Right kidney (tissue), 1 donor: ENCODE results near the gene UNG.
"Not testable (repeated sequence)": the region's sequence is repeated elsewhere in the genome, so short reads cannot be mapped to it uniquely, and the experiment has no call there.

Experiments used
- DNase-seq: peaks from one replicate; pipeline ENCODE4 v3.0.0-alpha.2; 2016

UNG gene

DNA sequence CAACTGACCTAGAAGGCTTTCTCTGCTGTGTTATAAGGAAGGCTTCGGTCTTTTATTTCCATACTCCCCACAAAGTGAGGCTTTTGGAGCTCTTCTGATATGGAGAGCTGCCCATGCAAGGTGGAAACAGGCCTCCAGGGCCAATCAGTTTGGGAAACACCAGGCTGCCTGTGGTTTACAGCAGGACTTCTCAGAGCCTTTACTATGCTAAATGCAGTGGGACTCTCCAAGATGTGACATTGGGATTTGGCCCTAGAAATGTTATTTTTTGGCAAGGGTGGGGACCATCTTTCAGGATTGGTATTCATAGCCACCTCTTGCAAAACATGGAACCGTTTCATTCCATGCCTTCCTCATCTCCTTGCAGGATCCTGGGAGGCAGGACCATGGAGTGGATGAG is 22.7 kb downstream of the UNG start:
- DNase-seq: no peak

DNA sequence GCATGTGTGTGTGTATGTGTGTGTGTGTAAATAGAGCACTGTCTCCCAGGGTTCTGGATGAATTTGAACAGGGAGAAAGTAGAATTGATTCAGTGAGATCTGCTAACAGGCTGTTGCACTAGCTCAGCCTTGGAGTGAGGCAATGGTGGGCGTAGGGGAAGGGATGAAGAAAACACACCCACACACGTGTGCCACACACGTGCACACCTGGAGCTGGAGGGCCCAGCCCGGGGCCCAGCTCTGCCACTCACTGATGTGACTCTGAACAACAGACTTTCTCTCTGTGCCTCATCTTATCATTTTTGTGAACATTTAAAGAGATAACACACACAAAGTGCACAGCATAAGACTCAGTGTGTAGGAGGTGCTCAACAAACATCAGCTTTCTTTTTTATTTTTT is 23.2 kb downstream of the UNG start:
- DNase-seq: no peak

DNA sequence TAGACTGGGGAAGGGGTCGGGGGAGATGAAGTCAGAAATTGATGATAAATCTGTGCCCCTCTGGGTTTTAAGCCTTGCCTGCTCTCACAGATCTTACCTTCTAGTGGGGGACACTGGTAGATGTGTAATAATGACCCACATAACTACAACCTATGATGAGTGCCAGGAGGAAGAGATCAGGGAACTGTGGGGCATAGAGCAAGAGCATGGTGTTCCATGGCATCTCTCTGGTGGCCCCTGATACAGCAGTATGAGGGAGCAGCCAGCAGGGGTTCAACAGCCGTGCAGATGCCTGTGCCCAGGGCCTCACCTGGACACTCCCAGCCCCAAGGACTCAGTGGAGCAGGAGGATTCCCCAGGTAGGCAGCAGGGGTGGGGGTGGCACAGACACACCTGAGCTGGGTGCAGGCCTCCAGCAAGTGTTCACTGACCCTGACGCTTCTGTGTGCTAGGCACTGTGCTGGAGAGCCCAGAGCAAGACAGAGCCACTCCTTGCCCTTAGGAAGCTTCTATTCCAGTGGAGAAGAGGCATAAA is 24.0 kb downstream of the UNG start:
- no peak for DNase-seq

DNA sequence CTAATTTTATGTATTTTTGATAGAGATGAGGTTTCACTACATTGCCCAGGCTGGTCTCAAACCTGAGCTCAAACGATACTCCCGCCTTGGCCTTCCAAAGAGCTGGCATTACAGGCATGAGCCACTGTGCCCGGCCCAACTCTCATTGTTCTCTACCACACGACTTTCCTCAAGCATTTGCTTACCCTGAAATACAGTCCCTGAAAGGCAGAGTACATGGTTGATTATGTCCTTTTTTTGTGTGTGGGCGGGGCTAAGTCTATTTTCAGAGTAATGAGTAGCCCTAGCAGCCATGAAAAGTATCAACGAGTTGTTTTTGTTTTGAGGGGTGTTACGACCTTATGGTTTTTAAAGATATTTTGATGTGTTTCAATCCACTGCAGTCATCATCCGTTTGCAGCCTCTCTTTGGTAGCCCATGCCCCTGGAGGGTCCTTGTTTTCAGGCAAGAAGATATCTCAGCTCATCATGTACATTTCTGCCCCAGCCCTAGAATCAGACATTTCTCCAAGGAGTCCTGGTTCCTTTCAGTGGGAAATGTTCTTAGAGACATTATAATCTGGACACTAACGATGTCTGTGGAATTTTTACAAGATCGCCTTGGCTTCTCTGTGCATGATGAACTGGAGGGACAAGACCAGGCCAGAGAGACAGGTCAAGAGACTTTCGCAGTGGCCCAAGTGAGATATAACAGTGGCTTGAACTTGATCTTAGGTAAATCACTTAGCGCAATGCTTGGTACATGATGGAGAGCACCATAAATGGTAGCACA is 27.7 kb downstream of the UNG start:
- no peak for DNase-seq

DNA sequence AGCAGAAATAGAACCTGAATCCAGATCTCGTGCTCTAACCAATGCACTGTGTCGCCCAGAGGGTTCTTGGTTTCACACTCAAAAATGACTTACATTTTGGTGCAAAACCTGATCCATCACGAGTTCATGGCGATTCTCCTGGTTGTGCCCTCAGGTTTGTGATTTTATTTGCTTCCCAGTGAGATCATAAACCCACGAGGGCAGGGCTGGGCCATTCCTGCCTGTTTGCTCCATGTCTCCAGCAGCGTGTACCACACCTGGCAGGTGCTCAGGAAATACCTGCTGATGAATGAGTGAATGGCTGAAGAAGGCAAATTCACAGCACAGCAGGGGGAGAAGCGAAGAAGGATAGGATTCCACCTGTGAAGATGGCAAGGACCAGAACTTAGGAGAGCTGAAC is 28.4 kb downstream of the UNG start:
- DNase-seq: no peak

DNA sequence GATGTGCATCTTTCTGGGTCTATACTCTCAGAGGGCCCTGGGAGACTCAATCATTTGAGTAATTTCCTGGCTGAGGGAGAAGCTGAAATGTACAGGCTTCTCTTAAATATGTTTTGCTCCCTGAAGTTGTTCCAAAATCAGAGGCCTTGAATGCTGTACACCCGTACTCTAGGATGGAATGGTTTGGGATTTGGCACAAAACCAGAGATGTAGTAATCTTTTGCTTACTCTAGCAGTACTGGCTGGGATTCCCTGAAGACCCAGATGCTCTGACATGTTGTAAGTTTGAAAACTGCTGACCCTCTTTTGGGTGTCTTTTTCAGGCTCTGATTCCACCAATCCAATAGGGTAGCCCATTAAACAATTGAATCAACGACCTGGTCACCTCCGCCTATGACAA is 29.4 kb downstream of the UNG start:
- DNase-seq: no peak

DNA sequence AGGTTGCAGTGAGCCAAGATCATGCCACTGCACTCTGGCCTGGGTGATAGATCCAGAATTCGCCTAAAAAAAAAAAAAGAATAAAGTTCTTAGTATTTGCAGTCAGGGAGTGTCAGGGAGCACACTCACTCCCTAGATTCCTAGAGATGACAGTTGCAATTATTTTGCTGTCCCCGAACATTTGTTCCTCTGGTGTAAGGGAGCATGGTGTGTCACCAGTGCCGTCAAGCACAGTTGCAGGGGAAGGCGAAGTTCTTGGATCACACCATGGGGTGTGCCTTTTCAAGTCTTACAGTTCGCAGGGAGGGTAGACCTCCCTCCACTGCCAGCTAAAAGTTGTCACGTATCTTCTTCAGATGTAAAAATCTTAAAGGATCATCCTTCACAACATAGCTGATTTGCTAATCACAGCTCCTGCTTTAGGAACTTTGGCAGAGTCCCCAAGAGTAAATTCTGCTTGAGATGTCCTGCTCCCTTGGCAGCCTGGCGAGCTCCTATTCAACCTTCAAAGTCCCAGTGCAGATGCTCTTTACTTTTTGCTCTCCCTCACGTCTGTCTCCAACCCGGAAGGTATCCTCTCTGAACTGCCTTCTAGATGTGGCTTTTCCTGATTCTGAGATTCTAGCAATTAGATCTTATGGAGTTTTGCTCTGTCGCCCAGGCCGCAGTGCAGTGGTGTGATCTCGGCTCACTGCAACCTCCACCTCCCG is 30.3 kb downstream of the UNG start:
- DNase-seq: no peak

DNA sequence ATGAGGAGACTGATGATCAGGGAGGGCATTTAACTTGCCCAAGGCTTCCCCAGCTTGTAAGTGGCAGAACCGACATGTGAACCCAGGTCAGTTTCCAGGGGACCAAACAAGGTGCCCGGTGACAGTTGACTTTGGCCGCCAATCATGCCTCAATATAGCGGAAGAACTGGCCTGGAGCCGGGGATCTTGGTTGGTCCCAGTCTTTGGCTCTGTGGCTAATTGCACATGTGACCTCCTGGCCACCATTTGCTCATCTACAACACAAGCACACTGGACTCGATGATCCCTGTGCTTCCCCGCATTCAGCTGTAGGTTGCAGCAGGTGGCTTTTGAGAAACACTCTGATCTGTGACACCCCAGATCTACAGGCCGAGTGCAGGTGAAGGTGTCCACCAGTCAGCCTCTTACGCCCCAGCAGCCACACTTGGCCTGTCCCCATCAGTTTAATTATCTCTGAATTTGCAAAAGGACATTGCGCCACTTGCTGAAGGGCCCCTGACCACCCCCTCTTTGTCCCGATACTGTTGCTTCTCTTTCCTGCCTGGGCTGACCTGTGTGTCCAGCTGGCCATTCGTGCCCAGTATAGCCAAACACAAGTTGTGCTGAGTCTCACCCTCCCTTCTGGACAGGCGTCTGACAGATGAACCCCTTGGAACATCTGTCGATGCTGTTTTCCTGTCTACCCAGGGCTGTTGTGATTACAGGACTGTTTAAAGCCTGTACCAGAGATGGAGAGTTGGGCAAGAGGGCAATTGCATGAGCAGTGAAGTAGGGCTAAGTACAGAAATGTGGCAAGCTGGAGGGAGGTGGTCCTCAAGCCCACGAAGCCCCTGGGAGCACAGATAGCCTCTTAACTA is 33.1 kb downstream of the UNG start:
- no peak for DNase-seq

DNA sequence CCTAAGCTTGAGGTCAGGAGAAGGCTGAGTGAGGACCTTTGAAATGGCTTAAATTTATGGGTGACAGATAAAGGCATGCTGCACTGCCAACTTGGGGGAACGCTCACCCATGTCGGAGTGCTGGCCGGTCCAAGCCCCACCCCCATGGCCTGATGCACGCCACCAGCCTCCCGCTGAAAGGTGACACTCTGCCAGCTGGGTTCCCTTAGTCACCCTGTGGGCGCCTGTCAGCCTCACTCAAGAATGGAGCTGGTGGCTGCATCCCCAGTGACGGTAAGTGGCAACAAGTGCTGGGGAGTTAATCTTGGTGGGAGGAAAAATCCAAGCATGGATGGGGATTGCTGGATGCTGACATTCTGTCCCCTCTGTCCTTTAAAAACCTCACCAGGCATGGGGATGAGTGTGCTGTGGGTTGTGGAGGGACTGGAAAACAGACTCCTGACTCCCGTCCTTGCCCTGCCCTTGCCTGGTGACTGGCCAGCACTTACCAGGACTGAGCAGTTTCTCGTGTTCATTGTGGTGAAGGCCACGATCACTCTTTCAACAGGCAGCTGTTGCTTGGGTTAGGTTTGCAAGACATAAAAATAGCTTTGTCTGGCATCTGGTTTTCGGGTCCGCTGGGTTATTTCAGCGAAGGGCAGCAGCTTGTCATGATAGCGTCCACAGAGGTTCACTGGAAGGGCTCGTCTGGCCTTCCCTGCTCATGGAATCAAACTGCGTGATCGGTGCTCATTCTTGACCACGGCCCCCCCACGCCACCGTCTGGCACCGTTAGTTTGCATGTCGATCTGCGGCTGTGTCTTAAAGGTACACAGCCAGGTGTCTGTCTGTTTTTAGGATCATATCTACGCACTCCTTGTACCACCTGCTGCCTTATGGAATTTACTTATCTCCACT is 34.0 kb downstream of the UNG start:
- peak; percentile 48 for DNase-seq

DNA sequence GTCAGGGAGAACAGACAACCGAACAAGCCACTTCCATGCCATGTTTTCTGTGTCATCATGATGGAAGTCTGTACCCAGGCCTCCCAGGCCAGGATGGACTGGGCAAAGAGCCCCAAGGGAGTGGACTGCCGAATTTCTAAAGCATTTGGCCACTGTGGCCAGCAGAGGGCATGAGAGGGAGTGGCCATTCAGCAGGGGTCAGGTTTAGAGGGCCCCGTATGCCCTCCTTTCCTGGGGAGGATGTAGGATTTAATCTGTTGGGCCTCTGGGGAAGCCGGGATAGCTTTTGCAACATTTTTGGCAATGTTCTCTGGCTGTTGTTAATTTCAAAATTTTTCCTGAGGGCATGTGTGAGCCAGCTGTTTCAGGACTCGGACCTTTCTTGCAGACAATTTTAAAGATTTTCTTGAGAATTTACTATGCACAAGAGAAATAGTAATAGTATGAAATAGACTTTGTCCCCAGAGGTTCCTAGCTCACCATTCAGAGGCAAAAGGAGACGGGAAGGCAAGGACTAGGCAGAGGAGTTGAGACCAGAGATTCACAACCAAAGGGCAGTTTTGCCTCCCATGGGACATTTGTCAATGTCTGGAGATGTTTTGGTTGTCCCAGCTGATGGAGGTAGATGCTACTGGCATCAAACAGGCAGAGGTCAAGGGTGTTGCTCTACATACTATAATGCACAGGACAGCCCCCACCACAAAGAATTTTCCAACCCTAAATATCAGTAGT is 37.0 kb downstream of the UNG start:
- no peak for DNase-seq

DNA sequence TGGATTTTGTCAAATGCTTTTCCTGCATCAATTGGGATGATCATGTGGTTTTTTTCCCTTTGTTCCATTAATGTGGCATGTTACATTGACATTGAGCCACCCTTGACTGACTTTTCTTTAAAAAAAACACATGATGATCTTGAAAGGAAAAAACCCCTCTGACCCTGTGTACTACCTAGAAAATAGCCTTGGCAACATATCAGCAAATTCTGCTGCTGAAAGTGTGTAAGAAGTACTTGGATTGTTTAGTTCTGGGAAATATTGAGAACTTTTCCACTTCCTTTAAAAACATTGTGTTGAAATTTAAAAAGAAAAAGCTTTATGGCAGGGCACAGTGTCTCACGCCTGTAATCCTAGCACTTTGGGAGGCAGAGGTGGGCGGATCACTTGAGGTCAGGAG is 39.7 kb downstream of the UNG start:
- no peak for DNase-seq

DNA sequence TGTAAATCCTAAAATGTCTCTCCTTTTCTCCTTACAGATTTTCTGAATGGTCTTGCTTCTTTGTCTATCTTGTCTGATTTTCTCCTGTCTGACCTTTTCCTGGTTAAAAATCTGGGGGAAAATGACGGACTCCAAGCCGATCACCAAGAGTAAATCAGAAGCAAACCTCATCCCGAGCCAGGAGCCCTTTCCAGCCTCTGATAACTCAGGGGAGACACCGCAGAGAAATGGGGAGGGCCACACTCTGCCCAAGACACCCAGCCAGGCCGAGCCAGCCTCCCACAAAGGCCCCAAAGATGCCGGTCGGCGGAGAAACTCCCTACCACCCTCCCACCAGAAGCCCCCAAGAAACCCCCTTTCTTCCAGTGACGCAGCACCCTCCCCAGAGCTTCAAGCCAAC is 42.0 kb downstream of the UNG start:
- DNase-seq: no peak

DNA sequence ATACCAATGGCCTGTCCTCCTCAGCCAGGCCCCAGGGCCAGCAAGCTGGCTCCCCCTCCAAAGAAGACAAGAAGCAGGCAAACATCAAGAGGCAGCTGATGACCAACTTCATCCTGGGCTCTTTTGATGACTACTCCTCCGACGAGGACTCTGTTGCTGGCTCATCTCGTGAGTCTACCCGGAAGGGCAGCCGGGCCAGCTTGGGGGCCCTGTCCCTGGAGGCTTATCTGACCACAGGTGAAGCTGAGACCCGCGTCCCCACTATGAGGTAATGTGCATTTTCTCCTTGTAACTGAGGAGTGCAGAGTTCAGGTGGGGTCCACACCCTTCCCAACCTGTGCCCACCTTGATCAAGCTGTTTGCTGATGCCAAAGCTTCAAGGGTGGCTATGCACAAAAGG is 42.4 kb downstream of the UNG start:
- DNase-seq: no peak

DNA sequence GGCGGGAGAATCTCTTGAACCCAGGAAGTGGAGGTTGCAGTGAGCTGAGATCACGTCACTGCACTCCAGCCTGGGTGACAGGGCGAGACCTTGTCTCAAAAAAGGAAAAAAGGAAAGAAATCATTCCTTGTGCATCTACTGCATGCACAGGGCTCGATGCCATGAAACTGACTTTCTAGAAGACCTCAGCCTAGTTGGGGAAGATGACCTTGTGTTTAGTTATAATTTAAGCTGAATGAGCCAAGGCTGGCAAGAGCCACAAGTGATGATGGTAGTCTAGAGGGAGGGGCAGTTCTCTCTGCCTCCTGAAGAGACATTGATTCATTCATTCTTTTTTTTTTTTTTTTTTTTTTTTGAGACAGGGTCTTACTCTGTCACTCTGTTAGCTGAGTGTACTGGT is 43.2 kb downstream of the UNG start:
- DNase-seq: no peak

DNA sequence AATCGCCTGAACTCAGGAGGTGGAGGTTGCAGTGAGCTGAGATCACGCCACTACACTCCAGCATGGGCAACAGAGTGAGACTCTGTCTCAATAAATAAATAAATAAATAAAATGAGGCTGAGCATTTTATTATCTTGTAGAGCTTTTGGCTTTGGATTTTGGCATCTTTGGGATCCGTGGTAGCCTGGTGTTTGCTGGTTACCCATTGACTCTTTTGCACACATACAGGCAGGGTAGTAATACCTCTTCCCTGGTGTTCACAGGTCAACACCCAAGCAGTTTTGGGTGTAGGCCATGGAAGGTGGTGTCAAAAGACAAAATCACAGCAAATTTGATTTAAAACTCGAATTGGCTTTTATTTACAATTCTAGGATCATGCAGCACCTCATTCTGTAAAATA is 46.8 kb downstream of the UNG start:
- no peak for DNase-seq

DNA sequence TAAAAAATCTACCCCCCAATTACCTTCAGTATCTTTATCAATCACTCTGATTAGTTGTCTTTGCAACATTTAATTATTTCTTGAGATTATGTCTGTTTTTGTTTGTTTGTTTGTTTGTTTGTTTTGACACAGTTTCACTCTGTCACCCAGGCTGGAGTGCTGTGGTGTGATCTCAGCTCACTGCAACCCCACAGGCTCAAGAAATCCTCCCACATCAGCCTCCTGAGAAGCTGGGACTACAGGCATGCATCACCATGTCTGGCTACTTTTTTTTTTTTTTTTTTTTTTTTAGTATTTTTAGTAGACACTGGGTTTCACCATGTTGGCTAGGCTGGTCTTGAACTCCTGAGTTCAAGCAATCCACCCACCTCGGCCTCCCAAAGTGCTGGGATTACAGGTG is 49.7 kb downstream of the UNG start:
- DNase-seq: not testable (repeated sequence)

DNA sequence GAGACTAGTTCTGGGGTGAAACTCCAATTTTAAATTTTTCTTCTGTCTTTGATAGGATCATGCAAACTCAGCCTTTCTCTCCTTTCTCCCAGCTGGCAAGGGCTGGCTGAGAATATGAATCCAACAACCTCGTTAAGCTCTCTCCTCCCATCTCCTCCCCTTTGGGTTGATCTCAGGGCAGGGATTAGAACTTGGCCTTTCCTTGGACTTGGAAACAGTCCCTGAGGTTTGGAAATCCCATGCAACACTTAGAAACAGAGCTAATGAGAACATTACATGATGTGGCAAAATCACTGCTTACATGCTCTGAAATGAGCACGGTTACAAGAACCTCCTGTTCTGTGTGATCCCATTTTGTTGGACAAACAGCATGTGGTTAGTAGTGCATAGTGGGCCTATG is 50.6 kb downstream of the UNG start:
- no peak for DNase-seq

DNA sequence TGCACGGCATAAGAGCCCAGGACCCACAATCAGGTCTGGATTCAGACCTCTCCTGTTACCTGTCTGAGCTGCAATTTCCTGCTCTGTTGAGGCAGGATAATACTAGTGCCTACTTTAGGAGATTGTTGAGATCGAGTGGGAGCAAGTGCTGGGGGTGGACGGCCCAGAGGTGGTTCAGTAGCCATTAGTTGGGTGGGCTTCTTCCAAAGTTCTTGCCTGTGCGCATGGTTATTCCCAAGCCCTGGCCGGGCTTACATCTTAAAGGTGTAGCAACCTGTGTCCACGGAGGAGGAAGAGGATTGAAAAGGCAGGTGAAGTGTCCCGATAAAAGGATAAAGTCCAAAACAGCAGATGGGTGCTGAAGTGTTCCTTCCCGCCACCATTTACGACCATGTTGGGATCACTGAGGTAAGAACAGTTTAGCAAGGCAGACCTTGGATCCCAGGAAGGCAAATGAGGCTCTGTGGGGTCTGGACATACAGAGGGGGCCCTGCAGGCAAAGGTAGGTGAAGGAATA is 52.8 kb downstream of the UNG start:
- no peak for DNase-seq

DNA sequence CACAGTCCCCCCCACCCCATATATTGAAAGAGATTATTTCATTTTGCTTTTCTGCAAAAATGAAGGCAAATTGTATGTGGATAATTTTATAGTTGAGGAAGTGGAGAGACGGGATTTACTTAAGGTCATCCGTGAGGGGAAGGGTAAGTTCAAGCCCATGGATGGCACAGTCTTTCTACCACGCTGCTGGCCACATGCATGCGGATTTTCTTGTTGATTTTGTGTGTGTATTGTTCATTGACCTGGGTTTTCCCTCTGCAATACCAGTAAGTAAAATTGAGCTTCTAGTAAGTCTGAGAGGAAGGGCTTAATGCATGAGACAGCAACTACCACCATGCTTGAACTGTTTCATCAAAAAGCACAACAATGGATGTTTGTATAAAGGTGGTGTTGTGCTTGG is 54.1 kb downstream of the UNG start:
- no peak for DNase-seq

DNA sequence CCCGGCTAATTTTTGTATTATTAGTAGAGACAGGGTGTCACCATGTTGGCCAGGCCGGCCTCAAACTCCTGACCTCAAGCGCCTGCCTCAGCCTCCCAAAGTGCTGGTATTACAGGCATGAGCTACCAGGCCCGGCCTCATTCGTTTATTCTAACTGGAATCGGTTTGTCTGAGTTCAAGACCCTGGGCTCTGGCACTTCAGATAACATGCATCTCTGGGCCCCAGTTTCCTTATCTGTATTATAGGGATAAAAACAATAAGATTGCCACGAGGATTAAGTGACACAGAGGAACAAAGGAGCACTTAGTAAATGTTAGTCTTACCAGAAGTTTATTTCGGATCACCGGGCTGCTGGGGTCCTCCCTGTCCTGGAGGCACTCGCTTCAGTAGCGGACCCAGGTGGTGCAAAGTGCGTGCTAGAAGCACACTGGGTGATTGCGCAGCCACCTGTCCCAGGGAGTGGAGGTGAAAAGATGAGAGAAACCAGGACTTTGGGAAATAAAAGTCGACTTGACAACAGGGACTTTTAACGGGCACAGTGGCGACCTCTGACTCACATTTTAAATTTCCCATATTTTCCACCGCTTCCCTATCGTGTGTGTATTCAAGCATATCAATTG is 56.5 kb downstream of the UNG start:
- peak; percentile 73 for DNase-seq
